HG03442 (cell line): ENCODE data around the gene EXOC6B.
A peak's percentile ranks its signal among the peaks of the same experiment; 100 is the strongest.

ENCODE experiments used
- ATAC-seq: cut with Tn5 transposase; IDR thresholded peaks from one replicate; pipeline ENCODE4 v1.9.1; 2021; ENCODE audit warnings: mild to moderate bottlenecking, moderate library complexity; ENCODE audit not compliant: unreplicated experiment

Gene EXOC6B

DNA sequence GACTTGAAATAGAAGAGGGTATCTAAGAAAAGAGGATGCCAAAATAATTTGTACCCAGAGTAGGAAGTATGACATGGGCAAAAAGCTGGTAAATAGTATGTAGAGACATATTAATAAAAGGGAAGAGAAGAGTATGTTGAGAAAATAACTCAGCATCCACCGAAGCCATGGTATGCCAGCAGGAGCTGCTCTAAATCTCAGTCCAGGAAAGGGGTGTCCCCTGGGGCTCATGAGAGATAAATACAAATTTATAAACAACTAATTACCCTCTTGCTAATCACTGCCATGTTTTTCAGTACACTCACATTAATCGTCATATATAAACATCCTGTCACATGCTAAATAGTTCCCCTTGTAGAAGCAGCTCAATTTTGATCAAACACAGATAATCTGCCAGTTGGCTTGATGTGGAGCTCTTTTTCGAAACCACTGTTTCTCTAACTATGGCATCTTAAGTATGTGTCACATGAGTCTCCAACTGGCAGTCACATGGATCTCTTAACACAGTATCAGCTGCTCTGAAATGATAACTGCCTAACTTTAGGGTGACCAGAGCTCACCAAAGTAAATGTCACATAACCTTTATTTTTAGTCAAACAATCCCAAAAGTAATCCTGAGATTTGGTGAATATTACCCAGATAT lies 31.9 kb downstream of the EXOC6B start:
- no peak for ATAC-seq

DNA sequence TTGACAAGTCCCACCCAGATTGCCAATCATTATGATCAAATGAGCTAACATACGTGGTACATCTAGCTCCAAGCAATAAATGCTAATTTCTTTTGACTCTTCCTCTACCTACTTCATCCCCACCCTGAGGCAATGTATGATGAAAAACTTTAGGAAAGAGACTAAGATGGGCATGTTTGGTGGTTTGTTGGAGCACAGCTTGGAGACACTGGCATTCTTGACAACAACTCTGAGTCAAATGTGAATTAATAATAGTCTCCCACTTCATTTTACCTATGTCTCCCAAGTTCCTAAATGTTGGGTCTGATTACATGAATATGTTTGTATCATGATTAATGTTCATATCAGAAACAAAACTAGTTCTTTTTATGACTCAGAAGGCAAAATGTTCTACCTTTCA lies 36.6 kb downstream of the EXOC6B start:
- no peak for ATAC-seq

DNA sequence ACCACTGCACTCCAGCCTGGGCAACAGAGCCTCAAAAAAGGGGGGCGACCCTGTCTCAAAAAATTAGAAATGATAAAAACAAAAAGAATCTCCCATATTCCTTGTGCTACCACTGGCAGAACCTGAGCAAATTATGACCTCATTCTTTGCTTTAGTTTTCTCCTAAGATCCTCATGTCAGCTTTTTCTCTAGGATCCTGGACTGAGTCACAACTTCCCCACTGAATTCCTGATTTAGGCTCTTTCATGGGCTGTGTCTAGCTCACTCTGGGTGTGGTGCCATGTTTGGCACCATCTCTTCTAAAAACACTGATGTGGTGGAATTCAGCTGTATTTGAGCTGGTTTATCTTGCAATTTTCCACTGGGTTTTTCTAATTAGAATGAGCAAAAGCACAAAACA lies 37.1 kb downstream of the EXOC6B start:
- no peak for ATAC-seq

DNA sequence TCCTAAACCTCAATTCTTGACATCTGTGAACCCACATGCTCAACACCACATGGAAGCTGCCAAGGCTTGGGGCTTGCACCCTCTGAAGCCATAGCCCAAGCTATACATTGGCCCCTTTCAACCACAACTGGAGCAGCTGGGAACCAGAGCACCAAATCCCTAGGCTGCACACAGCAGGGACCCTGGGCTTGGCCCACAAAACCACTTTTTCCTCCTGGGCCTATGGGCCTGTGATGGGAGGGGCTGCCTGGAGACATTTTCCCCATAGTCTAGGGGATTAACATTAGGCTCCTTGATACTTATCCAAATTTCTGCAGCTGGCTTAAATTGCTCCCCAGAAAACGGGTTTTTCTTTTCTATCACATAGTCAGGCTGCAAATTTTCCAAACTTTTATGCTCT lies 40.3 kb downstream of the EXOC6B start:
- ATAC-seq = no peak

DNA sequence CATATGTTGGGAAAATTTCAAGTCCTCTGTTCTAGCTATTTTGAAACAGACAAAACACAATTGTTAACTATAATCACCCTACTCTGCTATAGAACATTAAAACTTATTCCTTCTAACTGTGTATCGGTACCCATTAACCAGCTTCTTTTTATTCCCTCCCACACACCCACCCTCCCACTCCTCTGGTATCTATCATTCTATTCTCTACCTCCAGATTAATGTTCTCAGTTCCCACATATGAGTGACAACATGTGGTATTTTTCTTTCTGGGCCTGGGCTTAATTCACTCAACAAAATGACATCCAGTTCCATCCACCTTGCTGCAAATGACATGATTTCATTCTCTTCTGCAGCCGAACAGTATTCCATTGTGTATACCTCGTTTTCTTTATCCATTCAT lies 43.3 kb downstream of the EXOC6B start:
- no peak for ATAC-seq

DNA sequence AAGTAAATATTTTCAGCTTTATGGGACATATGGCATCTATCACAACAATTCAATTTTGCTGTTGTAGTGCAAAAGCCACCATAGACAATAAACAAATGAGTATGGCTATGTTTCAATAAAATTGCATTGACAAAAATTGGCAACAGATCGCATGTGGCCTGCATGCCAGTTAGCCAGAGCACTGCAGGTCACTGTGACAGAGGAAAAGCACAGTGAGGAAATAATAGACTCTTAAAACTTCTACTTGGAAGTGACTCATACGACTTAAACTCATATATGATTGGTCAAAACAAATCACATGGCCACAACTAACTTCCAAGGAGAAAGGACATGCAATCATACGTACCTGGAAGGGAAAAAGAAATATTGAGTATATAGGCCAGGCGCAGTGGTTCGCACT lies 44.4 kb downstream of the EXOC6B start:
- ATAC-seq = no peak

DNA sequence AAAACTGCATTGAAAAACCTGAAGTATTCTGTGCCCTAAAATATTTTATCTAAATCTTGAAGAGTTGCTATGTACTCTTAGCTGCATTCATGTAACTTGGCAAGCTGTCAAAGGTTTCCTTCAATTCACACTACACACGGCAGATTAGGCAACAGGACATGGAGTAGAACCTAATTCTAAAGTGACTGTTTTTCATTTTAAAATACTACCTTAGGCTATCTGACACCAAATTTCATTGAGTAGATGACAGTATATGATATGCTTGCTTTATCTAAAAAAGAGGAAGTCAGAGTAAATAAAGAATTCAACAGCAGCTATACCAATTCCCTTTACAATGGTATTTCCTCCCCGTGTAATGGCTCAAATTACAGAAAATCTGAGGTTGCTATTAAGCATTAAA lies 45.4 kb downstream of the EXOC6B start:
- no peak for ATAC-seq

DNA sequence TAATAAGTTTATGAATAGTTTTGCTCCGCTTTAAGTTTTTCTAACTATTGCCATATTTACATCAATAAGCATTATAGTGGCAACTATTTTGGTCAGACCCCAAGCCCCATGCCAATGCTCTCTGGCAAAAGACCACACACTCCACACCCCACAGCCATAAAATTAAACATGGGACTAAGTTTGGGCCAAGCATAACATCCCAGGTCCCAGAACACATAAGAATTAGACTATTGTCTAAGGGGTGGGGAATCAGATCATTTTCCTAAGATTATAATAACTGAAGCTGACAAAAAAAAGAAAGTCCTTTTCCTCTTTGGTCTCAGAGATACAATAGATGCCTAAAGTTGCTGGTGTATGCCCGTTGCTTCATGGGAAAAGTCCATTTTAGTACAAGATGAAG lies 46.3 kb downstream of the EXOC6B start:
- no peak for ATAC-seq

DNA sequence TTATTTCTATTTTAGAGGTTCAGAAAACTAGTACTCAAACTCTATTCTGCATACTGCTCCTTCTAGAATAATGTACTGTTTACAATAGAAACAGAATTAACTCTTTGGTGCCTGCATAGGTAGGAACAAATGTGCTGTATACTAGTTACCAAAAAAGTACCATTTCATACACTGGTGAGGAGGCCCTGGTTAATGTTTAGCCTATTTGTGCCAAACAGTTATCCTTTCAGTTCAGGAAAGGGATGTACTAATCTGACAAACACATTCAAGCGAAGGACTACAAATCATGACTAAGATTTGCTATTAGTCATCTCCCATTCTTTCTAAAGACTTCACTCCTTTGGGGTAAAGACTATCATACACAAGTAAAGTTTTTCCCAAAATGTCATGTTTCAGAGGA lies 47.4 kb downstream of the EXOC6B start:
- ATAC-seq = no peak

DNA sequence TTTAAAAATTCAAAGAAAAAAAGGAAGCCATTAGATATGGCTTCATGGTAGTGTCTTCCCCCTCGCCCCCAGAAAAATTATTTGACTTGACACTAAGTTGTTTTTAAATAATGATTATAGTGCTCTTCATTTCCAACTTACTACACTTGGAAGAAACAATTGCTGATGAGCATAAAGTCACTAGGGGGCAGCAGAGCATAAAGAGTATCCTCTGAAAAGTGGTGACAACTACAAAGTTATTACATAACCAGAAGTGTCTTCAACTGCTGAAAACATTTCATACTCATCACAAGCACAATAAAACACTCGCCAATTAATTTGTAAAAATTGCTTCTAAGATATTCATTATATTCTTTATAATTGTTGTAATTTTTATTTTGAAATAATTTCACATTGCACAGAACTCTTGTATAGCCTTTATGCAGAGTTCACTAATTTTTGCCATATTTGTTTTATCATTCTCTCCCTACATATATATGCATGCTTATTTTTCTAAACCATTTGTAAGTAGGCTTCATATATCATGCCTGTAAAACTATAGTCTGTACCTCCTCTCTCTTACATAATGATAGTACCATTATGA lies 54.9 kb downstream of the EXOC6B start:
- ATAC-seq = peak; percentile 50

DNA sequence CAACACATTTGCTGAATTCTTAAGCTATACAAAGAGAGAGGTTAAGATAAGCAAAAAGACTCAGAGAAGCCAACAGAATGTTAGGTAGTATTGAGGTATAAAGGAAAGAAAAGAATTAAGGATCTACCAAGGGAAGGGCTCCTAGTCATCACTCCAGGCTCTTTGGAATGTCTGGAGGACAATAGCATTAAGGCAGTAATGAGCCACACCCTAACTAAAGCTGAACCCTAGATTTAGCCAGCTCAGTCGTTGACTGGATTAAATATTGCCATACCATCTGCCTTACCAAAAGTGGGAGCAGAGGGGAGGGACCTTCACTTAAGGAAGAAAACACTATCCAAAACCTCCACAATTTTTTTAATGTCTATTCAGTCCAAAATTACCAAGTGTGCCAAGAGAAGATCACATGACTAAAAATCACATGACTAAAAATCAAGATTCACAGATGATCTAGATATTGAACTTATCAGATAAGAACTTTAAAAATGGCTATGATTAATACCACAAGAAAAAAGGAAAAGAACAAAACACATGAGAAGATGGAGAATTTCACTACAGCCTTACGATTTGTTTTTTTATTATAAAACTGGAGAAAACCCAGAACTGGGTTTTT lies 59.7 kb downstream of the EXOC6B start:
- no peak for ATAC-seq

DNA sequence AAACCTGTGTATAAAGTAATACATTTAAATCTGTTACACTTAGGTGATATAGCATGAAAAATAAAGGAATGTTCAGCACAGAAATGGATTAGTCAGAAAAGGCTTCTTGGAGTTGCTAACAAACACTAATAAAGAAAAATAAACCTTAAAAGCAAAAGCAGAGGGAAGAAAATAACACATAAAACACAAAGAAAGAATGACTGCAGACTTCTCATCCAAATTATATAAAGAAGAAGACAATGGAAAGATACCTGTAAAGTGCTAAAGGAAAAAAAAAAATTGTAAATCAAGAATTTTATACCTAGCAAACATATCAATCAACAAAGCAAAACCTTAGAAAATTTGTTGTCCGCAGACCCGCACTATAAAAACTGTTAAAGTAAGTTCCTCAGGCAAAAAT lies 63.6 kb downstream of the EXOC6B start:
- ATAC-seq = no peak

DNA sequence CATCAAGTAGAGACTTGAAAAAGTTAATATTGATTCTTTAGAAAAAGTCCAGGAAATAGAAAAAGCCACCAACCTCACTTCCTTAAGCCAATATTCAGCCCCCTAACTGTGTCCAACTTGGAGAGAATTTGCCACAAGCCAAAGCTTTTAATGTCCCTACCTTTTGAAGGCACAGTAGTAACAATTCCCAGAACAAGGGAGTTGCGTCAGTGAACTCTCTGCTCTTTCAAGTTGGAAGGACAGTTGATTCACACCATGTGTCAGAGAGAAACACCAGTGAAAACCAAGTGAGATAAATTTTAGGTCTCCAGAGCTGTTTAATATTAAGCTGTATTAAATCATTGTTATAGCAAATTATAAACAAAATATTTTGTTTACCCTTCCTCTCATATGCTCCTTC lies 66.1 kb downstream of the EXOC6B start:
- no peak for ATAC-seq

DNA sequence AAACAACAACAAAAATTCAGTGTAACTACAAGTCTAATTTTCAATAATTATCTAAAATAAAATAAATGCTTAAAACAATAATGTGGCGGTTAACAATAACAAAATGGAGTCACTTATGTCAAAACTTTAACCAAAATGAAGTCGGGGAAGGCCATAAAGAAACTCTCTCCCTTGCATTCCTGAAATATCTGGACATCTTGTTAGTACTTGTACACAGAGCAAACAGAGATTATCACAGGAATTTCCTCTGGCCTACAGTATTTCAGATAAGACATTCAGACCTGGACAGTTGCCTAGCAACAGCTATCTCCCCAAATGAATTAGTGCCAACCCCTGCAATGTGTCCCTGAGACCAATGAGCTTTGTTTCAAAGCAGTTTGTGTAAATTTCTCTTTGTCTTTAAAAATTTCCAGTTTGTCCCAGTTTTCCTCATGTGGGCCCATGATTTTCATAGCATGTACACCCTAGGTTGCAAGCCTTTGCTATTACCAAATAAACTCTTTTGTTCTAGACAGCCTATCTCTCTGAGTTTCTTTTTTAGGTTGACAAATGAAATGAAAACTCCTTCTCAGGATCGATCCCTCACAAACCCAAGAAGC lies 68.6 kb downstream of the EXOC6B start:
- no peak for ATAC-seq

DNA sequence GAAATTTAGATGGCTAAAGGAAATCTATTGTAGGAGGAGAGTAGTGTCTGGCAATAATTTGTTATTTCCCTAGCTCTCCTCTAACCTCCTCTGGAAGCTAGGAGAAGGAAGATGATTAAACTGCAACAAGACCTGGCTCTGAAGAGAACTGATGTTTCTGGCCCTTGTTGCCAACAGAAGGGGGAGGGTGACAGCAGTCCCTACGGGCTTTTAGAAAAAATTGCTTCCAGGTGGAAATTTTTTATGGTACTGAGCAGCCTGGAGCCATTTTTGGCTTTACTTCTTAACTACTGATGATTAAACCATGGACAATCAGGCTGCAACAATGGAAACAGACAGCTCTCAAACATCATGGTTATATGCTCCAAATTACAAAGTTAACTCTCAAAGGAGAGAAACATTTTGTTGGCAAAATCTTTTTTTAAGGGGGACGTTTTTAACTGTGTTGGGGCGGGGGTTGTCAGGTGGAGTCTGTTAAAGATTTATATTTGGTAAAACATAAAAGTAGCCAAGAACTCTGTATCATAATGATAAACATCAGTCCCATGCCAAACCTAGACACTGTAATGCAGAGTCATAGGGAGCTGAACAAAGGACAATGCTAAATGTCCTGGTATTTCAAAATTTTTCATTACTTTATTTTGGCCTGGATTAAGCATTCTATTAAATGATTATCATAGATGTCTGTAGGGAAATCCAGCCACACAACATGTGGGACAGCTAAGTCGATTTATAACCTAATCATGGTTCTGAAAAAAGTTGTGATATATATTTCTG lies 70.0 kb downstream of the EXOC6B start:
- ATAC-seq = no peak

DNA sequence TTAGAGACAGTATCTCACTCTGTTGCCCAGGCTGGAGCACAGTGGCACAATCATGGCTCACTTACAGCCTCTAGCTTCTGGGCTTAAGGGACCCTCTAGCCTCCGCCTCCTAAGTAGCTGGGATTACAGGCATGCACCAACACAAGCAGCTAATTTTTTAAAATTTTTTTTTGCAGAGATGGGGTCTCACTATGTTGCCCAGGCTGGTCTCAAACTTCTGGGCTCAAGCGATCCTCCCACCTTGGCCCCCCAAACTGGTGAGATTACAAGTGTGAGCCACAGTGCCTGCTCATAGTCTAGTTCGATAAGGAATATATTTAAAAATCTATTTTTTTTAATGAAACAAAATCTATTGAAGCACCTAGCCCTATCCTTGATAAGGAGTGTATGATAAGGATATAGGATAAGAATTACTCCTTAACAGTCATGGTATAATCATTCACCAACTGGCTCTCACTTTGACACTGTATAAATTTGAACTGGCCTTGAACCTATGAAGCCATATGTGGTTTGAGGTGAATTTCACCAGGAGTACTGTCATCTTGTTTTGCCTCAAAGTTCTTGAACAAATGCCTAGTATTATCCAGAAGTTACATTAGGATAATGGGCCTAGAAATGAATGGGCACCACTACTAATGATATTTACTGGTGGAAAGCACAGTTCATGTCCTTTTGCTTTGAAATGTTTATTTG lies 71.1 kb downstream of the EXOC6B start:
- ATAC-seq = no peak

DNA sequence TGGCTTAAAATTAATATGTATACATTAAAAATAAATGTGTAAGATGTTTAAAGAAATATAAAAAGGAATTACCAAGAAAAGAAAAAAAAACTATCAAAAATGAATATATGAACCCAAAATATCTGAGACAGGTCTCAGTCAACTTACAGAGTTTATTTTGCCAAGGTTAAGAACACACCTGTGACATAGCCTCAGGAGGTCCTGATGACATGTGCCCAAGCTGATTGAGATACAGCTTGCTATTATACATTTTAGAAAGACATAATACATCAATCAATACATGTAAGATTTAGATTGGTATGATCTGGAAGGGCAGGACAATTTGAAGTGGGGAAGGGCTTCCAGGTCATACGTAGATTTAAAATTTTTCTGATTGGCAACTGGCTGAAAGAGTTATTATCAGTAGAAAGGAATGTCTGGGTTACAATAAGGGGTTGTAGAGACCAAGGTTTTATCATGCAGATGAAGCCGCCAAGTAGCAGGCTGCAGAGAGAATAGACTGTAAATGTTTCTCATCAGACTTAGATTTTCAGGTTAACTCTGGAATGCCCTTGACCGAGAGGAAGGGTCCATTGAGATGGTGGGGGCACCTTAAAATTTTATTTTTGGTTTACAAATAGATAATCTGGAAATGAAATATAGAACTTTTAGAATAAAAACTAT lies 74.7 kb downstream of the EXOC6B start:
- no peak for ATAC-seq

DNA sequence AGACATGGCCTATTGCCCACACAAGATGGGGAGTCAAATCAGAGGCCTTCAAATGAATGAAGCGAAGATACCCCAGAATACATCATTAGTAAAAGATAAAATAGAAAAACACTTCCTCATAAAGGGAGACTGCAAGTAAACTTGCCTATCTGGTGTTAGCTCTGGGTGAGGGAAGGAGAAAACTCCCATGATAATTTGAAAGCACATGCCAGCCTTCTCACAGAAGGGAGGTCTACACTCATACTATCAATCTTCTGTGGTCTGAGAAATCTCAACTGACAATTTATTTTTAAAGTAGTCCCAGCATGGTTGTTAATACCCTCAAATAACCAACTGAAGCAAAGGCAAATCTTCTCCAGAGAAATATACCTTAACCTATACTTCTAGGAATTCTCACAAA lies 75.4 kb downstream of the EXOC6B start:
- no peak for ATAC-seq

DNA sequence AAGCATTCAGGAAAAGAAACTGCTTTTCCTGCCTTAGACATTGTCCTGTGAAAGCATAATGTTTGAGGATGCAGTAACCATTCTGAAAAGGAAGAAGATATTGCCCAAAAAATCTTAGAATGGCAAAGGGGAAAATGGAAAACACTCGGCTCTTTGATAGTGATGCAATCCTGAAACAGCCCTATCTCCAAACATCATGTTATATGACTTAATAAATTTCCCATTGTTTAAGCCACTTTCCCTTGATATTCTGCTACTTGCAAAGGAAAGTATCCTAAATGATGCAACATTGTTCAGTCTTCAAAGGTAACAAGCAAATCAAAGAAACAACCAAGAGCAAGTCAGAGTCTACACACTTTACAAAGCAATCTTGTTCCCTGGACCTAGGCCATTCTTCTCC lies 78.5 kb downstream of the EXOC6B start:
- no peak for ATAC-seq

DNA sequence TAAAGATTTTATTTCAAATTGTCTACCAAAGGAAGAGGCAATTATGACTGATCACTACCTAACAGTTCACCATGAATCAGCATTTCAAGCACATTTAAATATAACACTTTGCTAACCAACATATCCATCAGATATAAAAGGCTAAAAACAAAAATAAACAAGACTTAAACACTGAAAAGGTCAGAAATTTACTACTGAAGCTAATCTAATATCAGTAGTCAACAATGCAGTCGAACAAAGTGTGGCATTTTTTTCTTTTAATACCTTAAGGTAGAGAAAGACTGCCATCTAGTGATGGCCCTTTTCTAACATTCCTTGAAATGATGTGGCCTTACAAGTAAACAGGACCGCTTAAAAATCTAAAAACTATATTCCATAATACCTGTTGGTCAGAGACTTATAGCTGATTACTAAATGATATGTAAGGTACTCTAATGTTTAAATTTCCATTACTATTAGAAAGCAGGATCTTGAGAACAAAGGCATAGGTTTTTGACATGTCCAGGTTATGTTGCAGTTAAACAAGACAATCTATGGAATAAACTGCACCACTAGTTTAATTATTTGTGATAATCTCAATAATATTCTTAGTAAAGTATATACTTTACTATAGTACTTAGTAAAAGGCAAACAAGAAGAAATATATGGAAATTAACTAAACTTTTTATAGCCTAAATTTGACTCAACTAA lies 80.0 kb downstream of the EXOC6B start:
- ATAC-seq = no peak
